Measurements from ENCODE around the gene ARL6IP4. TPM values are rescaled to one million over a fixed set of nuclear protein-coding genes. Genes with fewer than 3 reads are reported as not detected.

ARL6IP4 gene
- polyA plus RNA-seq, 3 donors: 152 to 268 (median 167) TPM

DNA sequence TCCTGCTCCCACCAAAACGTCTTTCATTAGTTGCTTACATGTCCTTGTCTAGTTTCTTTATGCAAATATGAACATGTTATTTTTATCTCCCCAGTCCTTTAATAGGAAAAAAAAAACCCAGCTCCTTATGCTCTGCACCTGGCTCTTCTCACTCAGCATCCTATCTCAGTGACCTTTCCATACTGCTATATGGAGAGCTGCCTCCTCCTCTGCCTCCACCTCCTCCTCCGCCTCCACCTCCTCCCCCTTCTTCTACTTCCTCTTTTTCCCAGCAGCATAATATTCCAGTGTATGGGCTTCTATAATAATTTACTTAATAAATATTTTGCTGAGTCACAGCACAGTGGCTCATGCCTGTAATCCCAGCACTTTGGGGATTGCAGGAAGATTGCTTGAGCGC lies 45.8 kb upstream of the ARL6IP4 start:
- TF ChIP-seq, protein P1, sequence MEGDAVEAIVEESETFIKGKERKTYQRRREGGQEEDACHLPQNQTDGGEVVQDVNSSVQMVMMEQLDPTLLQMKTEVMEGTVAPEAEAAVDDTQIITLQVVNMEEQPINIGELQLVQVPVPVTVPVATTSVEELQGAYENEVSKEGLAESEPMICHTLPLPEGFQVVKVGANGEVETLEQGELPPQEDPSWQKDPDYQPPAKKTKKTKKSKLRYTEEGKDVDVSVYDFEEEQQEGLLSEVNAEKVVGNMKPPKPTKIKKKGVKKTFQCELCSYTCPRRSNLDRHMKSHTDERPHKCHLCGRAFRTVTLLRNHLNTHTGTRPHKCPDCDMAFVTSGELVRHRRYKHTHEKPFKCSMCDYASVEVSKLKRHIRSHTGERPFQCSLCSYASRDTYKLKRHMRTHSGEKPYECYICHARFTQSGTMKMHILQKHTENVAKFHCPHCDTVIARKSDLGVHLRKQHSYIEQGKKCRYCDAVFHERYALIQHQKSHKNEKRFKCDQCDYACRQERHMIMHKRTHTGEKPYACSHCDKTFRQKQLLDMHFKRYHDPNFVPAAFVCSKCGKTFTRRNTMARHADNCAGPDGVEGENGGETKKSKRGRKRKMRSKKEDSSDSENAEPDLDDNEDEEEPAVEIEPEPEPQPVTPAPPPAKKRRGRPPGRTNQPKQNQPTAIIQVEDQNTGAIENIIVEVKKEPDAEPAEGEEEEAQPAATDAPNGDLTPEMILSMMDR (IDR thresholded peaks at IDR 0.05): no peak
- no peak overlapping the region for H3K27ac Mint-ChIP-seq
- no peak overlapping the region for H2AFZ ChIP-seq (ENCODE audit: insufficient read depth, low read depth, low read length, poor library complexity, severe bottlenecking)
- H3K4me2 ChIP-seq (replicated peaks; ENCODE audit: extremely low read depth, low read length, poor library complexity, severe bottlenecking): no peak overlapping the region
- no peaks in the 10 kb centered on the region for H3K9me3 ChIP-seq (replicated peaks in 1 of 2; ENCODE audit: control insufficient read depth in 1 of 2, insufficient read depth in 1 of 2, low read length in 2 of 2)
- no peak overlapping the region for H3K27ac ChIP-seq (ENCODE audit: low read depth in 1 of 2, low read length in 2 of 2)
- no peaks in the 10 kb centered on the region for H3K36me3 Mint-ChIP-seq
- H3K9ac ChIP-seq (ENCODE audit: insufficient read depth, low read length, poor library complexity, severe bottlenecking): no peak overlapping the region
- H3K9me3 Mint-ChIP-seq: peaks cover 0 to 5% (median 2%) of the 10 kb centered on the region in 7 donors
- DNase-seq: no peak
- H4K20me1 ChIP-seq (ENCODE audit: insufficient read depth, low read length): no peaks in the 10 kb centered on the region
- no peaks in the 10 kb centered on the region for H3K79me2 ChIP-seq (ENCODE audit: insufficient read depth, low read length)
- H3K36me3 ChIP-seq (replicated peaks in 1 of 2; ENCODE audit: control insufficient read depth in 1 of 2, insufficient read depth in 2 of 2, low read length in 2 of 2): no peaks in the 10 kb centered on the region
- no peaks in the 10 kb centered on the region for H3K27me3 ChIP-seq (ENCODE audit: control insufficient read depth in 2 of 2, insufficient read depth in 2 of 2, low read length in 2 of 2)
- intact Hi-C loops (cut with micrococcal nuclease): no loop called here
- H3K4me1 ChIP-seq (ENCODE audit: control insufficient read depth in 1 of 2, insufficient read depth in 2 of 2, low read length in 2 of 2): no peaks in the 10 kb centered on the region
- 89% methylated on average over 1 of the region's 3 CpGs for WGBS (ENCODE audit: insufficient coverage)
- peaks cover 0 to 3% (median 1%) of the 10 kb centered on the region in 3 donors for H3K27me3 Mint-ChIP-seq (ENCODE audit: low read depth in 3 of 3)
- peaks cover 5% of the 10 kb centered on the region for H3K4me1 Mint-ChIP-seq
- H3K4me3 ChIP-seq (replicated peaks in 1 of 3; ENCODE audit: low read depth in 2 of 3, low read length in 3 of 3): no peak overlapping the region
- H3K4me3 Mint-ChIP-seq: no peak overlapping the region

DNA sequence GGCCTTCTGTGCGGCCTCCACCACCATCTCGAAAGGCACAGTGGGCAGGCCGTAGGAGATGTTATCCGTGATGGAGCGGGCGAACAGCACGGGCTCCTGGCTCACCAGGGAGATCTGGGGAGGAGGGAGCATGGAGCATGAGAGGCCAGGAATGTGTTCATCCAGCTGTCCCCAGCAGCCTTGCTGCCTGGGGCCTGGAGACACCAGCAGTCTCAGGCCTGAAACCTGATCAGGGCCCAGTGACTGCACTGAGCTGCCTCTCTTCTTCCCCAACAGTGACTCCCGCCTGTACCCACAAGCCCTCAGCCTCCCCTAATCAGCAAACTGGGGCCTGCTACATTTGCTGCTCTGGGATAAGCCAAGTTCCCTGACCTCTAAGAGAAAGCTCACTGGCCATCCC lies 45.2 kb upstream of the ARL6IP4 start:
- no peaks in the 10 kb centered on the region for H3K36me3 Mint-ChIP-seq
- WGBS (ENCODE audit: insufficient coverage): 97% methylated on average over 5 of the region's 8 CpGs

More for the DNA sequence above, 45.2 kb upstream of the ARL6IP4 start:
- H3K9me3 Mint-ChIP-seq: peaks cover 0 to 5% (median 2%) of the 10 kb centered on the region in 7 donors
- no peak overlapping the region for H3K4me3 Mint-ChIP-seq
- peaks cover 5% of the 10 kb centered on the region for H3K4me1 Mint-ChIP-seq
- peaks cover 0 to 3% (median 1%) of the 10 kb centered on the region in 3 donors for H3K27me3 Mint-ChIP-seq (ENCODE audit: low read depth in 3 of 3)
- H4K20me1 ChIP-seq (ENCODE audit: insufficient read depth, low read length): no peaks in the 10 kb centered on the region
- no peak overlapping the region for H3K27ac ChIP-seq (ENCODE audit: low read depth in 1 of 2, low read length in 2 of 2)
- no peak for DNase-seq
- TF ChIP-seq, protein P1 (IDR thresholded peaks at IDR 0.05): no peak
- no peak overlapping the region for H3K27ac Mint-ChIP-seq
- no peaks in the 10 kb centered on the region for H3K79me2 ChIP-seq (ENCODE audit: insufficient read depth, low read length)
- H3K4me1 ChIP-seq (ENCODE audit: control insufficient read depth in 1 of 2, insufficient read depth in 2 of 2, low read length in 2 of 2): no peaks in the 10 kb centered on the region
- no peak overlapping the region for H3K4me2 ChIP-seq (replicated peaks; ENCODE audit: extremely low read depth, low read length, poor library complexity, severe bottlenecking)
- no peak overlapping the region for H2AFZ ChIP-seq (ENCODE audit: insufficient read depth, low read depth, low read length, poor library complexity, severe bottlenecking)
- H3K9me3 ChIP-seq (replicated peaks in 1 of 2; ENCODE audit: control insufficient read depth in 1 of 2, insufficient read depth in 1 of 2, low read length in 2 of 2): no peaks in the 10 kb centered on the region
- no peaks in the 10 kb centered on the region for H3K36me3 ChIP-seq (replicated peaks in 1 of 2; ENCODE audit: control insufficient read depth in 1 of 2, insufficient read depth in 2 of 2, low read length in 2 of 2)
- H3K4me3 ChIP-seq (replicated peaks in 1 of 3; ENCODE audit: low read depth in 2 of 3, low read length in 3 of 3): no peak overlapping the region
- intact Hi-C loops (cut with micrococcal nuclease): no loop called here
- no peaks in the 10 kb centered on the region for H3K27me3 ChIP-seq (ENCODE audit: control insufficient read depth in 2 of 2, insufficient read depth in 2 of 2, low read length in 2 of 2)
- H3K9ac ChIP-seq (ENCODE audit: insufficient read depth, low read length, poor library complexity, severe bottlenecking): no peak overlapping the region

All from CD14-positive monocyte (primary cell).